Gastroesophageal sphincter (tissue), 3 donors: Measurements from ENCODE around the gene ZCCHC10.
"Not testable (repeated sequence)": the region's sequence is repeated elsewhere in the genome, so short reads cannot be mapped to it uniquely, and the experiment has no call there.

Experiments used
- POLR2A ChIP-seq, 2 donors: fragments of 450-650 bp; IDR thresholded peaks; one replicate each; pipeline ENCODE4 v1.6.1; 2017; ENCODE audit warnings: antibody characterized with exemption in 2 of 2, mild to moderate bottlenecking in 2 of 2, moderate library complexity in 1 of 2
- TF ChIP-seq, protein P1 (sequence below), 4 experiments: fragments of 200-600 bp in 2 of 4; fragments of 450-650 bp in 2 of 4; sonication (generic) in 1 of 4; IDR thresholded peaks; one replicate each; pipeline ENCODE4 v1.5.1; 2017 to 2019; ENCODE audit warnings: antibody characterized with exemption in 4 of 4, mild to moderate bottlenecking in 2 of 4, moderate library complexity in 2 of 4

DNA sequence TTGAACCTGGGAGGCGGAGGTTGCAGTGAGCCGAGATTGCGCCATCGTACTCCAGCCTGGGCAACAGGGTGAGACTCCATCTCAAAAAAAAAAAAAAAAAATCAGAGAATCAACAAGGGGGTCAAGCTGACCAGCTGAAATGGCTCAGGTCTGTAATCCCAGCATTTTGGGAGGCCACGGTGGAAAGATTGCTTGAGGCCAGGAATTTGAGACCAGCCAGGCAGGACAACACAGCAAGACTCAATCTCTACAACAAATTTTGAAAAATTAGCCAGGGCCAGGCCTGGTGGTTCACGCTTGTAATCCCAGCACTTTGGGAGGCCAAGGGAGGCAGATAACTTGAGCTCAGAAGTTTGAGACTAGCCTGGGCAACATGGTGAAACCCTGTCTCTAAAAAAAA, 17.9 kb downstream of the ZCCHC10 start:
- TF ChIP-seq, protein P1, sequence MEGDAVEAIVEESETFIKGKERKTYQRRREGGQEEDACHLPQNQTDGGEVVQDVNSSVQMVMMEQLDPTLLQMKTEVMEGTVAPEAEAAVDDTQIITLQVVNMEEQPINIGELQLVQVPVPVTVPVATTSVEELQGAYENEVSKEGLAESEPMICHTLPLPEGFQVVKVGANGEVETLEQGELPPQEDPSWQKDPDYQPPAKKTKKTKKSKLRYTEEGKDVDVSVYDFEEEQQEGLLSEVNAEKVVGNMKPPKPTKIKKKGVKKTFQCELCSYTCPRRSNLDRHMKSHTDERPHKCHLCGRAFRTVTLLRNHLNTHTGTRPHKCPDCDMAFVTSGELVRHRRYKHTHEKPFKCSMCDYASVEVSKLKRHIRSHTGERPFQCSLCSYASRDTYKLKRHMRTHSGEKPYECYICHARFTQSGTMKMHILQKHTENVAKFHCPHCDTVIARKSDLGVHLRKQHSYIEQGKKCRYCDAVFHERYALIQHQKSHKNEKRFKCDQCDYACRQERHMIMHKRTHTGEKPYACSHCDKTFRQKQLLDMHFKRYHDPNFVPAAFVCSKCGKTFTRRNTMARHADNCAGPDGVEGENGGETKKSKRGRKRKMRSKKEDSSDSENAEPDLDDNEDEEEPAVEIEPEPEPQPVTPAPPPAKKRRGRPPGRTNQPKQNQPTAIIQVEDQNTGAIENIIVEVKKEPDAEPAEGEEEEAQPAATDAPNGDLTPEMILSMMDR (IDR thresholded peaks at IDR 0.05), result not testable (repeated sequence)
- not testable (repeated sequence) for TF ChIP-seq POLR2A (IDR thresholded peaks at IDR 0.05)
